Subcutaneous adipose tissue (tissue), 4 donors: Measurements from ENCODE around the gene EEF2KMT. TPM values are rescaled to one million over a fixed set of nuclear protein-coding genes. Genes with fewer than 3 reads are reported as not detected.

Experiments used
- total RNA-seq, 4 donors: library from RNA; depleted of rRNA; stranded (reverse); fragments of >200 nt; gene quantifications; one replicate each; pipeline ENCODE4 v1.1.0, GENCODE V29; 2016
- TF ChIP-seq, protein P1 (sequence below): fragments of 450-650 bp; IDR thresholded peaks from one replicate; pipeline ENCODE4 v1.5.1; 2016; ENCODE audit warnings: low read depth, mild to moderate bottlenecking, control low read depth, antibody characterized with exemption, moderate library complexity

The EEF2KMT gene
- total RNA-seq, 4 donors from 2014 or later: 4.7 to 6.2 (median 5.8) TPM

GRCh38 chr16:5059386-5060072 is 38.1 kb downstream of the EEF2KMT start:
- TF ChIP-seq, protein P1, sequence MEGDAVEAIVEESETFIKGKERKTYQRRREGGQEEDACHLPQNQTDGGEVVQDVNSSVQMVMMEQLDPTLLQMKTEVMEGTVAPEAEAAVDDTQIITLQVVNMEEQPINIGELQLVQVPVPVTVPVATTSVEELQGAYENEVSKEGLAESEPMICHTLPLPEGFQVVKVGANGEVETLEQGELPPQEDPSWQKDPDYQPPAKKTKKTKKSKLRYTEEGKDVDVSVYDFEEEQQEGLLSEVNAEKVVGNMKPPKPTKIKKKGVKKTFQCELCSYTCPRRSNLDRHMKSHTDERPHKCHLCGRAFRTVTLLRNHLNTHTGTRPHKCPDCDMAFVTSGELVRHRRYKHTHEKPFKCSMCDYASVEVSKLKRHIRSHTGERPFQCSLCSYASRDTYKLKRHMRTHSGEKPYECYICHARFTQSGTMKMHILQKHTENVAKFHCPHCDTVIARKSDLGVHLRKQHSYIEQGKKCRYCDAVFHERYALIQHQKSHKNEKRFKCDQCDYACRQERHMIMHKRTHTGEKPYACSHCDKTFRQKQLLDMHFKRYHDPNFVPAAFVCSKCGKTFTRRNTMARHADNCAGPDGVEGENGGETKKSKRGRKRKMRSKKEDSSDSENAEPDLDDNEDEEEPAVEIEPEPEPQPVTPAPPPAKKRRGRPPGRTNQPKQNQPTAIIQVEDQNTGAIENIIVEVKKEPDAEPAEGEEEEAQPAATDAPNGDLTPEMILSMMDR: no peak

DNA sequence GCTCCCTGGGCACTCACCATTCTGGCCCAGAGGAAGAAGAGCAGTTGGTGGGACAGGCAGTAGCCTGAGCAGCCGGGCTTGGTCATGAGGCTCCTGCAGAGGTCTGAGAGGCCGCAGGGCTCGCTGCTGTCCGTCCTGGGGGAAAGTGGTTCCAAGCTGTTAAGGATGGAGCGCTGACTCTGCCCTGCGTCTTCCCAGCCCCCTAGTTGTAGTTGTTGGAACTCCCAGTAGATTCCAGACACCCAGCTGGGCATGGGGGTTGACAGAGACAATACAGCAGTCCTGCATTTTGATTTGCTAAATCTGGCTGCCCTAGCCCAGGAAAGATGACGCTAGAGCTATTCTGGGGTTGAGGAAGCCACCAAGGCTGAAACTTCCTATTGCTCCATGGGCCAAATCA is 39.1 kb downstream of the EEF2KMT start:
- TF ChIP-seq, protein P1: no peak

DNA sequence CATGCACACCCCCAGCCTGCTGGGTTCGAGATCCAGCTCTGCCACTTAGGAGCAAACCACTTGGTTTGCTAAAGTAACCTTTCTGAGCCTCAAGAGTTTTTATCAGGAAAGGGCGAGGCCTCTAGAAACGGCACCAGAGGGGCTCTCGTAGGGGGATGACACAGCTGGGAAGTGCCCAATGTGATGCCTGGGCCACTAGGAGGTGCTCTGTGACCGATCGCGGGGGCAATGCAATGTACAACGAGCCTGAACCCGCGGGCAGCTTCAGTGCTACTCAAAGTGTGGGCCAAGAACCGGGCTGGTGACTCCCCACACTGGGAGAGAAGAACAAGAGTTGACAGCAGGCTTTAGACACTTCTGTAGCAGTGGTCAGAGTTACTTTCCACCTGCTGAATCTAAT is 41.2 kb downstream of the EEF2KMT start:
- TF ChIP-seq, protein P1: no peak

- TF ChIP-seq, protein P1: no peak
Measured at GRCh38 chr16:5054876-5055865, 42.4 kb downstream of the EEF2KMT start.

GRCh38 chr16:5046914-5047313 is 50.7 kb downstream of the EEF2KMT start:
- TF ChIP-seq, protein P1: no peak

- TF ChIP-seq, protein P1: no peak
Measured at GRCh38 chr16:5045499-5046115, 52.0 kb downstream of the EEF2KMT start.
